ENCODE data around the gene ARSJ. TPM values are rescaled to one million over a fixed set of nuclear protein-coding genes. Genes with fewer than 3 reads are reported as not detected.

ARSJ gene
- polyA plus RNA-seq, 3 donors: not detected

DNA sequence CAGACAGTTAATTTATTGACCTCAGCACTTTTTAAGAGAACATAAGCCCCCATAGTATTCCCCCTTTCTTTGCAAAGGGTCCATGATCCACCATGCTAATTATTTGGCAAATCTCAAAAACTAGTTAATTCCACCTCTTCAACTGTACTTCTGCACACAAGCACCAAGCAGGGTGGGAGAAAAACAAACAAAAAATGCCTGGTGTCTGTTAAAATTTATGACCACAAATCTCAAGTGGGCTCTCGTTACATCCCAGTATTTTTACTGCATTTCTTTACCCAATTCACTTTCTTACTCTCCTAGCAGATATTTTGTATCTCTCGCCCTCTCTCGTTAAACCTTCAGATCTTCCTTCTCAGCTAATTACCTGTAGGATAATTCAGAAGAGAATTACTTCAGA, 6.1 kb downstream of the ARSJ start:
- peaks cover 7 to 17% of the 10 kb centered on the region in 2 donors for H3K27me3 ChIP-seq (ENCODE audit: control insufficient read depth in 2 of 2, insufficient read depth in 2 of 2, low read length in 2 of 2)
- H3K27ac ChIP-seq (ENCODE audit: low read depth in 1 of 2, low read length in 2 of 2): no peak overlapping the region
- no peaks in the 10 kb centered on the region for H4K20me1 ChIP-seq (ENCODE audit: insufficient read depth, low read length)
- no peak overlapping the region for H2AFZ ChIP-seq (ENCODE audit: insufficient read depth, low read depth, low read length, poor library complexity, severe bottlenecking)
- no peaks in the 10 kb centered on the region for H3K79me2 ChIP-seq (ENCODE audit: insufficient read depth, low read length)
- no CpG with 5 or more reads among the region's 3 CpGs for WGBS (ENCODE audit: insufficient coverage)
- no peaks in the 10 kb centered on the region for H3K4me1 ChIP-seq (ENCODE audit: control insufficient read depth in 1 of 2, insufficient read depth in 2 of 2, low read length in 2 of 2)
- H3K36me3 ChIP-seq (replicated peaks in 1 of 2; ENCODE audit: control insufficient read depth in 1 of 2, insufficient read depth in 2 of 2, low read length in 2 of 2): no peaks in the 10 kb centered on the region
- TF ChIP-seq, protein P1, sequence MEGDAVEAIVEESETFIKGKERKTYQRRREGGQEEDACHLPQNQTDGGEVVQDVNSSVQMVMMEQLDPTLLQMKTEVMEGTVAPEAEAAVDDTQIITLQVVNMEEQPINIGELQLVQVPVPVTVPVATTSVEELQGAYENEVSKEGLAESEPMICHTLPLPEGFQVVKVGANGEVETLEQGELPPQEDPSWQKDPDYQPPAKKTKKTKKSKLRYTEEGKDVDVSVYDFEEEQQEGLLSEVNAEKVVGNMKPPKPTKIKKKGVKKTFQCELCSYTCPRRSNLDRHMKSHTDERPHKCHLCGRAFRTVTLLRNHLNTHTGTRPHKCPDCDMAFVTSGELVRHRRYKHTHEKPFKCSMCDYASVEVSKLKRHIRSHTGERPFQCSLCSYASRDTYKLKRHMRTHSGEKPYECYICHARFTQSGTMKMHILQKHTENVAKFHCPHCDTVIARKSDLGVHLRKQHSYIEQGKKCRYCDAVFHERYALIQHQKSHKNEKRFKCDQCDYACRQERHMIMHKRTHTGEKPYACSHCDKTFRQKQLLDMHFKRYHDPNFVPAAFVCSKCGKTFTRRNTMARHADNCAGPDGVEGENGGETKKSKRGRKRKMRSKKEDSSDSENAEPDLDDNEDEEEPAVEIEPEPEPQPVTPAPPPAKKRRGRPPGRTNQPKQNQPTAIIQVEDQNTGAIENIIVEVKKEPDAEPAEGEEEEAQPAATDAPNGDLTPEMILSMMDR (IDR thresholded peaks at IDR 0.05): no peak
- H3K27ac Mint-ChIP-seq: no peak overlapping the region
- H3K4me2 ChIP-seq (replicated peaks; ENCODE audit: extremely low read depth, low read length, poor library complexity, severe bottlenecking): no peak overlapping the region
- no peaks in the 10 kb centered on the region for H3K9me3 ChIP-seq (replicated peaks in 1 of 2; ENCODE audit: control insufficient read depth in 1 of 2, insufficient read depth in 1 of 2, low read length in 2 of 2)
- H3K4me1 Mint-ChIP-seq: no peaks in the 10 kb centered on the region
- H3K4me3 ChIP-seq (replicated peaks in 1 of 3; ENCODE audit: low read depth in 2 of 3, low read length in 3 of 3): no peak overlapping the region
- H3K9ac ChIP-seq (ENCODE audit: insufficient read depth, low read length, poor library complexity, severe bottlenecking): no peak overlapping the region
- H3K4me3 Mint-ChIP-seq: no peak overlapping the region
- H3K27me3 Mint-ChIP-seq (ENCODE audit: low read depth in 3 of 3): peaks cover under 1 to 18% (median 10%) of the 10 kb centered on the region in 3 donors
- peaks cover 0 to 8% (median 7%) of the 10 kb centered on the region in 7 donors for H3K9me3 Mint-ChIP-seq
- intact Hi-C loops (cut with micrococcal nuclease): no loop called here
- no peaks in the 10 kb centered on the region for H3K36me3 Mint-ChIP-seq
- DNase-seq: no peak

DNA sequence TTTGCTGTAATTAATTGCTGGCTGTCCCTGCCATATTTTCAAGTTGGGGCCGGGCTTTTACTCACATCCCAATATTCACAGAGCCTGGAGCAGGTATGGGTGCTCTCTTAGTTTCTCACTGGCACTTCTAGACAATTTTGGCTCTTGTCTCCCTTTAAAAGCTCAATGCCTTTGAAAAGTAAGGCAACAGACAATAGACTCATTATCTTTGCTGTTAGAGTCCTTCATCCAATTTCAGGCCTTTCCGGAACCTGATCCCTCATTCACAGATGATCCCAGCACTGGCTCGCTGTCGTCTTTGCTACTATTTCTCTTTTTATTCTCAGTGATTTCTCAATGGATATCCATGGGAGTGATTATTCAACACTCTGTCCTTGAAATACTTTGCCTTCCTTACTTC, 6.7 kb downstream of the ARSJ start:
- H3K36me3 ChIP-seq (replicated peaks in 1 of 2; ENCODE audit: control insufficient read depth in 1 of 2, insufficient read depth in 2 of 2, low read length in 2 of 2): no peaks in the 10 kb centered on the region
- no peak overlapping the region for H3K27ac ChIP-seq (ENCODE audit: low read depth in 1 of 2, low read length in 2 of 2)
- no peaks in the 10 kb centered on the region for H3K9me3 ChIP-seq (replicated peaks in 1 of 2; ENCODE audit: control insufficient read depth in 1 of 2, insufficient read depth in 1 of 2, low read length in 2 of 2)
- H3K4me2 ChIP-seq (replicated peaks; ENCODE audit: extremely low read depth, low read length, poor library complexity, severe bottlenecking): no peak overlapping the region
- H3K9ac ChIP-seq (ENCODE audit: insufficient read depth, low read length, poor library complexity, severe bottlenecking): no peak overlapping the region
- TF ChIP-seq, protein P1 (IDR thresholded peaks at IDR 0.05): no peak
- H3K4me1 Mint-ChIP-seq: no peaks in the 10 kb centered on the region
- H3K9me3 Mint-ChIP-seq: peaks cover 0 to 8% (median 7%) of the 10 kb centered on the region in 7 donors
- intact Hi-C loops (cut with micrococcal nuclease): no loop called here
- peaks cover 0 to 13% (median 4%) of the 10 kb centered on the region in 3 donors for H3K27me3 Mint-ChIP-seq (ENCODE audit: low read depth in 3 of 3)
- no peaks in the 10 kb centered on the region for H3K36me3 Mint-ChIP-seq
- no peaks in the 10 kb centered on the region for H3K4me1 ChIP-seq (ENCODE audit: control insufficient read depth in 1 of 2, insufficient read depth in 2 of 2, low read length in 2 of 2)
- H3K4me3 ChIP-seq (replicated peaks in 1 of 3; ENCODE audit: low read depth in 2 of 3, low read length in 3 of 3): no peak overlapping the region
- H2AFZ ChIP-seq (ENCODE audit: insufficient read depth, low read depth, low read length, poor library complexity, severe bottlenecking): no peak overlapping the region
- WGBS (ENCODE audit: insufficient coverage): 94% methylated on average over 4 of the region's 4 CpGs
- H3K4me3 Mint-ChIP-seq: no peak overlapping the region
- H3K79me2 ChIP-seq (ENCODE audit: insufficient read depth, low read length): no peaks in the 10 kb centered on the region
- H3K27me3 ChIP-seq (ENCODE audit: control insufficient read depth in 2 of 2, insufficient read depth in 2 of 2, low read length in 2 of 2): peaks cover 3 to 12% of the 10 kb centered on the region in 2 donors
- H4K20me1 ChIP-seq (ENCODE audit: insufficient read depth, low read length): no peaks in the 10 kb centered on the region
- no peak for DNase-seq
- no peak overlapping the region for H3K27ac Mint-ChIP-seq

All from CD14-positive monocyte (primary cell).